H9 (cell line): ENCODE results near the gene PLEKHM3. TPM values are rescaled to one million over a fixed set of nuclear protein-coding genes. Genes with fewer than 3 reads are reported as not detected.
A peak's percentile ranks its signal among the peaks of the same experiment; 100 is the strongest.

ENCODE experiments used
- DNase-seq: peaks from one replicate; pipeline ENCODE4 v3.0.0-alpha.2; 2017
- H2AFZ ChIP-seq: one replicate; pipeline ENCODE4 v1.6.1; 2013; ENCODE audit warnings: mild to moderate bottlenecking, low read length, control low read depth, moderate library complexity
- H2AK5ac ChIP-seq: 2 replicates; pipeline ENCODE4 v1.6.1; 2013; ENCODE audit warnings: low read length, control low read depth, mixed read lengths; ENCODE audit not compliant: insufficient read length
- H2BK120ac ChIP-seq: one replicate; pipeline ENCODE4 v1.6.1; 2013; ENCODE audit warnings: low read depth, mild to moderate bottlenecking, low read length, control low read depth, inconsistent platforms; ENCODE audit not compliant: poor library complexity, severe bottlenecking
- H2BK12ac ChIP-seq: 2 replicates; pipeline ENCODE4 v1.6.1; 2013; ENCODE audit warnings: low read length, control low read depth, mixed read lengths, low read depth; ENCODE audit not compliant: insufficient read length
- H2BK15ac ChIP-seq: 2 replicates; pipeline ENCODE4 v1.6.1; 2013; ENCODE audit warnings: low read depth, low read length, control low read depth
- H2BK20ac ChIP-seq: one replicate; pipeline ENCODE4 v1.6.1; 2013; ENCODE audit warnings: low read depth, mild to moderate bottlenecking, low read length, control low read depth, inconsistent platforms; ENCODE audit not compliant: poor library complexity, severe bottlenecking
- H2BK5ac ChIP-seq: 2 replicates; pipeline ENCODE4 v1.6.1; 2013; ENCODE audit warnings: low read length, control low read depth, mixed read lengths; ENCODE audit not compliant: insufficient read length
- H3K14ac ChIP-seq: 2 replicates; pipeline ENCODE4 v1.6.1; 2013; ENCODE audit warnings: low read length, control low read depth; ENCODE audit not compliant: insufficient read depth
- H3K18ac ChIP-seq: 2 replicates; pipeline ENCODE4 v1.6.1; 2013; ENCODE audit warnings: low read depth, mild to moderate bottlenecking, mixed read lengths, low read length, control low read depth; ENCODE audit not compliant: insufficient read length
- H3K23ac ChIP-seq: 2 replicates; pipeline ENCODE4 v1.6.1; 2013; ENCODE audit warnings: low read length, control low read depth, mixed read lengths, low read depth; ENCODE audit not compliant: insufficient read length
- H3K23me2 ChIP-seq: 2 replicates; pipeline ENCODE4 v1.6.1; 2013; ENCODE audit warnings: low read depth, mild to moderate bottlenecking, mixed read lengths, low read length, control low read depth; ENCODE audit not compliant: insufficient read length, poor library complexity, severe bottlenecking
- H3K27ac ChIP-seq: 2 replicates; pipeline ENCODE4 v1.5.1; 2013; ENCODE audit warnings: low read length, control low read depth, mixed read lengths, low read depth; ENCODE audit not compliant: insufficient read length
- H3K27me3 ChIP-seq: 2 replicates; pipeline ENCODE4 v1.6.1; 2013; ENCODE audit warnings: low read length, control low read depth, inconsistent platforms; ENCODE audit not compliant: insufficient read depth
- H3K4ac ChIP-seq: 2 replicates; pipeline ENCODE4 v1.6.1; 2013; ENCODE audit warnings: low read depth, mild to moderate bottlenecking, control low read depth, inconsistent platforms, low read length, moderate library complexity
- H3K4me1 ChIP-seq: 2 replicates; pipeline ENCODE4 v1.6.1; 2013; ENCODE audit warnings: low read length, control low read depth, inconsistent platforms; ENCODE audit not compliant: insufficient read depth
- H3K4me2 ChIP-seq: 2 replicates; pipeline ENCODE4 v1.6.1; 2013; ENCODE audit warnings: low read length, control low read depth, mixed read lengths; ENCODE audit not compliant: insufficient read length, insufficient read depth
- H3K56ac ChIP-seq: 2 replicates; pipeline ENCODE4 v1.6.1; 2013; ENCODE audit warnings: low read depth, mild to moderate bottlenecking, mixed read lengths, low read length, control low read depth; ENCODE audit not compliant: insufficient read length
- H3K79me1 ChIP-seq: 2 replicates; pipeline ENCODE4 v1.6.1; 2013; ENCODE audit warnings: low read depth, mild to moderate bottlenecking, moderate library complexity, low read length, control low read depth, inconsistent platforms; ENCODE audit not compliant: insufficient read depth, poor library complexity, severe bottlenecking
- H3K79me2 ChIP-seq: 2 replicates; pipeline ENCODE4 v1.6.1; 2013; ENCODE audit warnings: low read length, control low read depth, inconsistent platforms; ENCODE audit not compliant: insufficient read depth
- H3K9ac ChIP-seq: 2 replicates; pipeline ENCODE4 v1.6.1; 2013; ENCODE audit warnings: low read length, control low read depth, mixed read lengths; ENCODE audit not compliant: insufficient read length; ENCODE audit errors: extremely low read depth
- H3K9me3 ChIP-seq: one replicate; pipeline ENCODE4 v1.6.1; 2013; ENCODE audit warnings: low read depth, low read length, inconsistent platforms; ENCODE audit not compliant: control insufficient read depth
- H3T11ph ChIP-seq: one replicate; pipeline ENCODE4 v1.6.1; 2013; ENCODE audit warnings: mild to moderate bottlenecking, low read length, control low read depth, inconsistent platforms
- H4K20me1 ChIP-seq: one replicate; pipeline ENCODE4 v1.6.1; 2013; ENCODE audit not compliant: control insufficient read depth, insufficient read length, insufficient read depth
- H4K5ac ChIP-seq: 2 replicates; pipeline ENCODE4 v1.6.1; 2013; ENCODE audit warnings: low read depth, mild to moderate bottlenecking, mixed read lengths, low read length, control low read depth; ENCODE audit not compliant: insufficient read length
- H4K8ac ChIP-seq: replicated peaks from 2 replicates; pipeline ENCODE4 v1.6.1; 2013; ENCODE audit warnings: low read length, control low read depth, mixed read lengths, low read depth; ENCODE audit not compliant: insufficient read length
- H4K91ac ChIP-seq: 2 replicates; pipeline ENCODE4 v1.6.1; 2013; ENCODE audit warnings: low read depth, mild to moderate bottlenecking, moderate library complexity, mixed read lengths, low read length, control low read depth; ENCODE audit not compliant: insufficient read length
- H3K27ac Mint-ChIP-seq, 3 experiments: 2 replicates in 2 of 3; 3 replicates in 1 of 3; pipeline ENCODE4 v1.8.0; 2020 to 2021; ENCODE audit warnings: mixed read lengths in 3 of 3, mild to moderate bottlenecking in 1 of 3, moderate library complexity in 1 of 3
- H3K27me3 Mint-ChIP-seq: 2 replicates; pipeline ENCODE4 v1.8.0; 2021; ENCODE audit warnings: low read depth, mild to moderate bottlenecking, moderate library complexity, mixed read lengths
- H3K36me3 Mint-ChIP-seq, 3 experiments: 2 replicates in 2 of 3; 3 replicates in 1 of 3; pipeline ENCODE4 v1.8.0; 2020 to 2021; ENCODE audit warnings: low read depth in 3 of 3, mixed read lengths in 3 of 3; ENCODE audit not compliant: insufficient read depth in 1 of 3
- H3K4me1 Mint-ChIP-seq, 2 experiments: 2 replicates each; pipeline ENCODE4 v1.8.0; 2020; ENCODE audit warnings: mixed read lengths in 2 of 2
- H3K4me3 Mint-ChIP-seq, 2 experiments: 2 replicates in 1 of 2; 3 replicates in 1 of 2; pipeline ENCODE4 v1.8.0; 2020 to 2021; ENCODE audit warnings: mild to moderate bottlenecking in 2 of 2, mixed read lengths in 2 of 2, moderate library complexity in 1 of 2
- H3K9me3 Mint-ChIP-seq, 2 experiments: 2 replicates in 1 of 2; 3 replicates in 1 of 2; pipeline ENCODE4 v1.8.0; 2020; ENCODE audit warnings: mild to moderate bottlenecking in 2 of 2, mixed read lengths in 2 of 2, moderate library complexity in 1 of 2
- CTCF ChIP-seq: fragments of 200-600 bp; sonication (generic); conservative IDR thresholded peaks from 3 replicates; pipeline ENCODE4 v1.8.0; 2021; ENCODE audit warnings: antibody characterized with exemption, mild to moderate bottlenecking
- WGBS: extraction: QIAGEN DNeasy Blood & Tissue Kit; methylation state at CpG from one replicate; pipeline ENCODE4 v1.1.7; 2013; ENCODE audit warnings: missing lambda C conversion rate, low lambda C conversion rate, mixed read lengths; ENCODE audit not compliant: insufficient read length; ENCODE audit errors: extremely low coverage; 5-methylcytosine and 5-hydroxymethylcytosine counted together
- total RNA-seq: library from RNA; stranded (reverse); gene quantifications from 2 replicates; pipeline ENCODE4 v1.2.1, GENCODE V29; 2021

PLEKHM3 gene
- total RNA-seq, 1 experiment from 2014 or later = 7.5 TPM

GRCh38 chr2:207847098-207847806, 178.1 kb downstream of the PLEKHM3 start:
- Mint-ChIP-seq H3K27me3 (no peaks in the 10 kb centered on the region), H3K4me3 (no peak overlapping the region), H3K4me1 (peaks cover 39 to 56% of the 10 kb centered on the region in 2 experiments), H3K27ac (peak overlapping the region in 2 of 3 experiments; percentile 23 to 49; a peak in 1 of 7 replicates), H3K36me3 (no peaks in the 10 kb centered on the region), H3K9me3 (no peaks in the 10 kb centered on the region)
- H3K23me2 ChIP-seq = no peaks in the 10 kb centered on the region
- H3K27ac ChIP-seq = no peak overlapping the region
- H4K20me1 ChIP-seq = no peaks in the 10 kb centered on the region
- no peak overlapping the region for H3K9ac ChIP-seq
- no peaks in the 10 kb centered on the region for H3K9me3 ChIP-seq
- no peaks in the 10 kb centered on the region for H3K79me2 ChIP-seq
- no peak for DNase-seq
- no peaks in the 10 kb centered on the region for H3K79me1 ChIP-seq
- no peak overlapping the region for H2BK20ac ChIP-seq
- no peak overlapping the region for H2BK15ac ChIP-seq
- H4K8ac ChIP-seq = no peak overlapping the region
- H3K4me2 ChIP-seq = no peak overlapping the region
- H4K5ac ChIP-seq = no peak overlapping the region
- no peak overlapping the region for H2AK5ac ChIP-seq
- no peak overlapping the region for H3K23ac ChIP-seq
- H3T11ph ChIP-seq = no peak overlapping the region
- H3K4me1 ChIP-seq = peaks cover 4% of the 10 kb centered on the region
- H3K4ac ChIP-seq = no peak overlapping the region
- no peak overlapping the region for H3K56ac ChIP-seq
- no peak overlapping the region for H2BK12ac ChIP-seq
- no CpG with 5 or more reads among the region's 3 CpGs for WGBS
- TF ChIP-seq CTCF = no peak
- H4K91ac ChIP-seq = no peak overlapping the region
- no peak overlapping the region for H2BK120ac ChIP-seq
- no peak overlapping the region for H3K18ac ChIP-seq
- H2BK5ac ChIP-seq = no peak overlapping the region
- H2AFZ ChIP-seq = no peak overlapping the region
- no peaks in the 10 kb centered on the region for H3K27me3 ChIP-seq
- no peak overlapping the region for H3K14ac ChIP-seq
